Activated naive CD8-positive, alpha-beta T cell treated with anti-CD3 and anti-CD28 coated beads, Interleukin-2, amount 10 ng/mL, durations not matched to agents 7 days and 5 days (primary cell): Measurements from ENCODE around the gene HIP1. TPM values are rescaled to one million over a fixed set of nuclear protein-coding genes. Genes with fewer than 3 reads are reported as not detected.
A peak's percentile ranks its signal among the peaks of the same experiment; 100 is the strongest.
"Not testable (repeated sequence)": the region's sequence is repeated elsewhere in the genome, so short reads cannot be mapped to it uniquely, and the experiment has no call there.

Experiments used
- ATAC-seq: fragments of 150-1000 bp; cut with Tn5 transposase; one replicate; pipeline ENCODE4 v1.10.0; 2021; ENCODE audit warnings: low read depth, moderate library complexity
- POLR2A ChIA-PET: fragments of 350-600 bp; sonication (Branson Sonifier 250); formaldehyde crosslinking; loops from one replicate; lab custom pipeline; 2021; ENCODE audit warnings: antibody characterized with exemption; lab: Charles Lee
- DNase-seq: peaks from one replicate; pipeline ENCODE4 v3.0.0; 2021
- H3K27ac Mint-ChIP-seq: one replicate; pipeline ENCODE4 v1.8.0; 2022; ENCODE audit warnings: mild to moderate bottlenecking, mixed read lengths
- H3K27me3 Mint-ChIP-seq: one replicate; pipeline ENCODE4 v1.8.0; 2022; ENCODE audit warnings: mild to moderate bottlenecking, moderate library complexity, mixed read lengths
- H3K36me3 Mint-ChIP-seq: one replicate; pipeline ENCODE4 v1.8.0; 2021; ENCODE audit warnings: mild to moderate bottlenecking, mixed read lengths
- H3K4me1 Mint-ChIP-seq: one replicate; pipeline ENCODE4 v1.8.0; 2021; ENCODE audit warnings: mixed read lengths
- H3K4me3 Mint-ChIP-seq: one replicate; pipeline ENCODE4 v1.8.0; 2022; ENCODE audit warnings: mild to moderate bottlenecking, moderate library complexity, mixed read lengths
- H3K9me3 Mint-ChIP-seq: one replicate; pipeline ENCODE4 v1.8.0; 2021; ENCODE audit warnings: mixed read lengths
- total RNA-seq, 2 experiments: library from RNA; stranded (reverse); gene quantifications; one replicate each; pipeline ENCODE4 v1.2.3, GENCODE V29; 2021

Gene HIP1
- total RNA-seq, 2 experiments from 2014 or later, result 8.7 TPM

GRCh38 chr7:75590373-75591005, 148.3 kb downstream of the HIP1 start:
- no peak for DNase-seq
- H3K4me1 Mint-ChIP-seq, result peaks cover 4% of the 10 kb centered on the region
- no peak overlapping the region for H3K27ac Mint-ChIP-seq
- H3K36me3 Mint-ChIP-seq, result no peaks in the 10 kb centered on the region
- no peak for ATAC-seq
- POLR2A ChIA-PET, result no interaction called here
- H3K4me3 Mint-ChIP-seq, result no peak overlapping the region
- peaks cover 7% of the 10 kb centered on the region for H3K27me3 Mint-ChIP-seq
- H3K9me3 Mint-ChIP-seq, result no peaks in the 10 kb centered on the region

DNA sequence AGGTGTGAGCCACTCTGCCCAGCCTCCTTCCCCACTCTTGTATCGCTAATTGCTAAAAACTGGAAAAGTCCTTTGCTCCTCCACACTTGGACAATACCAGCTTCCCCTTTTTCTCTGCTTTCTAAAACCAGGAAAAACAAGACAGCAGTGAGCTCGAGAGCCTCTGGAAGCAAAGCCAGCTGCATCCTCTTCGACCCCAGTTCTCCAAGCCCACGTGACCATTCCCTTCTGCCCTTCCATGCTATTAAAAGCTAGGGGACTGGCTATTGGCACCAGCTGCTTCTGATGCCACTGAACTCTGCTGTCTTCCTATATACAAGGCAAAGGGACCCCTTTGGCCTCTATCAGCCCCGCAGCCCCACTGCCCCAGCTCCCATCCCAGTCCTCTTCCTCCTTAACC, 154.4 kb downstream of the HIP1 start:
- Mint-ChIP-seq H3K4me3 (no peak overlapping the region), H3K27ac (no peak overlapping the region), H3K36me3 (no peaks in the 10 kb centered on the region), H3K9me3 (no peaks in the 10 kb centered on the region), H3K4me1 (no peaks in the 10 kb centered on the region), H3K27me3 (no peaks in the 10 kb centered on the region)
- DNase-seq (no peak), ATAC-seq (no peak)
- POLR2A ChIA-PET, result interaction anchor here (0.7 kb wide), 1 partner anchor 79 kb away, joined by 3 read pairs; no protein-coding TSS in a partner anchor

DNA sequence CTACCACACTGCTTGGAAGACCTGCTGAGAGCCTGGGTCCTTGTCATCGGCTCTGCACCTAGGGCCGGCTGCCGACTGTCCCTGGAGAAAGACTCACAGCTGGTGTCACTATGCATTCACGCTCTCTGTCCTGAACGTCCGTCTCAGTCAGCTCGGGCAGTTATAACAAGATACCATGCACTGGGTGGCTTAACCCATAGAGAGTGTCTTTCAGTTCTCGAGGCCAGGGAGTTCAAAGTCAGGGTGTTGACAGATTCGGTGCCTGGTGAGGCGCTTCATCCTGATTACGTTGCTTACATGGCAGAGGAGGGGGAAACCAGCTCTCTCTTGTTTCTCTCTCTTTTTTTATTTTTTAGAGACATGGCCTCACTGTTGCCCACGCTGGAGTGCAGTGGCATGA, 155.5 kb downstream of the HIP1 start:
- Mint-ChIP-seq H3K9me3 (no peaks in the 10 kb centered on the region), H3K36me3 (no peaks in the 10 kb centered on the region), H3K4me1 (no peaks in the 10 kb centered on the region), H3K27me3 (no peaks in the 10 kb centered on the region), H3K4me3 (no peak overlapping the region), H3K27ac (no peak overlapping the region)
- DNase-seq, result no peak
- ATAC-seq, result no peak
- POLR2A ChIA-PET, result no interaction called here

DNA sequence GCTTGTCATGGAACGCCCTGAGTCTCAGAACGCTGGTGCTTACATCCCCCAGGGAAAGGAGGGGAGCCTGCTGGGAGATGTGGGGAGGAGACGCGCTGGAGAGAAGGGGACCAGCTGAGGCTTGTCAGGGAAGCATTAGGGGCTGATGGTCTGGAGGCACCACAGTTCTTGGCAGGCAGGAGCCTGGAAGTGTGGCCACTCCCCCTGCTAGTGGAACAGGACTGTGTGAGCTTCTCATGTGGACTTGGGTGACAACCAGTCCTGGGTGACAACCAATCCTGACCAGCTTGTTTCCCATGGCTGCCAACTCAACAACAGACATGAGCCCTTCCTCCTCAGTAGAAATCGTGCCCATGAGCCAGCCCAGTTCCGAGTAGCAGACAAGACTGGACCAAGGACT, 158.8 kb downstream of the HIP1 start:
- no peaks in the 10 kb centered on the region for H3K36me3 Mint-ChIP-seq
- POLR2A ChIA-PET, result no interaction called here
- H3K27me3 Mint-ChIP-seq, result peaks cover 4% of the 10 kb centered on the region
- H3K4me3 Mint-ChIP-seq, result no peak overlapping the region
- no peak overlapping the region for H3K27ac Mint-ChIP-seq
- no peak for DNase-seq
- no peaks in the 10 kb centered on the region for H3K4me1 Mint-ChIP-seq
- H3K9me3 Mint-ChIP-seq, result no peaks in the 10 kb centered on the region
- ATAC-seq, result no peak

DNA sequence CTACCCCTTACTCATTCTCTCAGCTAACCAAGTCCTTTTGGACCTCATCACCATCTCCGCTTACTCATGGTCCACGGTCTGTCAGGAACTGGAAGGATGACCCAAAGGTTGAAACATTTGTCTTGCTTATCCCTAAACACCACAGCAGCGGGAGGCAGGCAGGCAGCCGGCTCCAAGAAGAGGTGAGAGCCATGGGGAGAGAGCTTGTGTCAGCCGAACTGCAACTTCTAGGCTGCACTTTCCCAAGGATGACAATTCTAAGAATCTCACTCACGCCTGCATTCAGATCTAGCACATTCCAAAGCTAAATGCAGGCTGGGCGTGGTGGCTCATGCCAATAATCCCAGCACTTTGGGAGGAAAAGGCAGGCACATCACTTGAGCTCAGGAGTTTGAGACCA, 160.7 kb downstream of the HIP1 start:
- POLR2A ChIA-PET, result no interaction called here
- no peak for ATAC-seq

DNA sequence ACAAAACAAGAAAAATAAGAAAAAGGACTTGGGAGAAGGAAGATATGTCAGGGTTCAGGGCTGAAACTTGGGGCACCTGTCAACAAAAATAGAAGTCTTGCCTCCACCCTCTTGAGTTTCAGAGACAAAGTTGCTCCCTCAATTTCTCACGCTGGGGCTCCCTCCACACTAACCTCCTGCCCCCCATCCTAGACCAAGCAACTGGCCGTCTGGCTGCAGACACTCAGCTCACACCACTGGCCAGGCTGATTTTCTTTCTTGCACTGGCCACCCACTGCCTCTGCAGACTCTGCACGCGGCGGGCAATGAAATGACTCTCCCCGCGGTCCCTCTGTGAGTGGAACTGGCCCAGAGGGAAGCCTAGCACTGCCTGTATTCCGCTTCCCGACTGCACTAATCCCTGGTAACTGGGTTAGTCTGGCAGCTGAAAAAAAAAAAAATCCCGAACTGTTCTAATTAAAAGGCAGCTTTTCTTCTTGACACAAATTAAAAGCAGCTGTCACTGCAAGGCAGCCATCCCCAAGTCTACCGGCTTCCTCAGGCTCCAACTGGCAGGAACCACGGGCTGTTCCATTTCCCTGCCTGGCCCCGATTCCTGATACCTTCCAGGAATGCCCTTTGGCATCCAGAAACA, 163.1 kb downstream of the HIP1 start:
- no peak for DNase-seq
- H3K36me3 Mint-ChIP-seq, result no peaks in the 10 kb centered on the region
- peaks cover 4% of the 10 kb centered on the region for H3K4me1 Mint-ChIP-seq
- H3K4me3 Mint-ChIP-seq, result no peak overlapping the region
- H3K9me3 Mint-ChIP-seq, result no peaks in the 10 kb centered on the region
- no peak overlapping the region for H3K27ac Mint-ChIP-seq
- POLR2A ChIA-PET, result no interaction called here
- peaks cover 4% of the 10 kb centered on the region for H3K27me3 Mint-ChIP-seq
- ATAC-seq, result no peak

More for the DNA sequence above, 160.7 kb downstream of the HIP1 start:
- peaks cover 4% of the 10 kb centered on the region for H3K27me3 Mint-ChIP-seq
- H3K4me3 Mint-ChIP-seq, result no peak overlapping the region
- H3K27ac Mint-ChIP-seq, result no peak overlapping the region
- no peak for DNase-seq
- no peaks in the 10 kb centered on the region for H3K36me3 Mint-ChIP-seq
- peaks cover 4% of the 10 kb centered on the region for H3K4me1 Mint-ChIP-seq
- no peaks in the 10 kb centered on the region for H3K9me3 Mint-ChIP-seq

- peaks cover 4% of the 10 kb centered on the region for H3K27me3 Mint-ChIP-seq
- H3K27ac Mint-ChIP-seq, result no peak overlapping the region
- no peak for ATAC-seq
- no peaks in the 10 kb centered on the region for H3K36me3 Mint-ChIP-seq
- H3K4me1 Mint-ChIP-seq, result peaks cover 4% of the 10 kb centered on the region
- DNase-seq, result no peak
- no peak overlapping the region for H3K4me3 Mint-ChIP-seq
- POLR2A ChIA-PET, result no interaction called here
- no peaks in the 10 kb centered on the region for H3K9me3 Mint-ChIP-seq
Observed at GRCh38 chr7:75573477-75574019, 165.2 kb downstream of the HIP1 start.

DNA sequence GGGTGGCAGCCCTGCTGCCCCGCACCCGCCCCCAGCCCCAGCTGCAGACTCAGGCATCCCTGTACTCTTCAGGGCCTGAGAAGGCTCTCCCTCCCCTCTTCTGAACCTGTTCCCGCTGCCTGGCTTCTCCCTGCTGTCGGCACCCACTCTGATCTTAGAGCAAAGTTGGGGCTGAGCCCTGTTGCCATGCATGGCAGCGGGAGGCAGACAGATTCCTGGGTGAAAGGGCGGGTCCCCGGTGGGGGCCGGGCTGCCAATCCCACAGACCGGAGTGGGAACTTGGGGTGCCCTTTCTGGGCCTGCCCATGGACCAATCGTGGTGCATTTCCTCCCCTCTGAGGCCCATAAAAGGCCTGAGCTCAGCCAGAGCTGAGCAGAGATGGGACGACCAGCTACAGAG, 165.9 kb downstream of the HIP1 start:
- Mint-ChIP-seq H3K27ac (no peak overlapping the region), H3K27me3 (peaks cover 4% of the 10 kb centered on the region), H3K36me3 (no peaks in the 10 kb centered on the region), H3K4me3 (no peak overlapping the region), H3K4me1 (peaks cover 4% of the 10 kb centered on the region), H3K9me3 (no peaks in the 10 kb centered on the region)
- DNase-seq, result no peak
- POLR2A ChIA-PET, result no interaction called here
- ATAC-seq, result no peak

- Mint-ChIP-seq H3K27ac (no peak overlapping the region), H3K9me3 (no peaks in the 10 kb centered on the region), H3K4me3 (no peak overlapping the region), H3K27me3 (peaks cover 4% of the 10 kb centered on the region), H3K4me1 (peaks cover 4% of the 10 kb centered on the region), H3K36me3 (no peaks in the 10 kb centered on the region)
- POLR2A ChIA-PET, result no interaction called here
- ATAC-seq (no peak), DNase-seq (no peak)
Observed at GRCh38 chr7:75572396-75572795, 166.3 kb downstream of the HIP1 start.

DNA sequence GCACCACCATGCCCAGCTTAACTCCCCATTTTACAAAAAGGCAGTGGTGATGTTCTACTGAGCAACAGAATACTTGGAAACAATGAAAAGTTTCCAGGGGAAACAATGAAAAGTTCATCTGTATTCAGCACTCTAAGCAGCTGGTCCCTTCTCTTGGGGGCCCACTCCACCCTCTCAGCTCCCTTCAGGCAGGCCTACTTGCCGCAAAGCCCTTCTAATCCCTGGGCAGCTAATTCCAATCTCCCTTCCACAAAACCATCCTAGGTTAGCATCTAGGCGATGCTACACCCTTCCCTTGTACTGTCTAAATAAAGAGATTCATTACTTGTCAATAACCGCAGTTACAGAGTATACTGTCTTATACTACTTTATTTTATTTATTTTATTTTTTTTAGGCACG, 167.5 kb downstream of the HIP1 start:
- Mint-ChIP-seq H3K9me3 (no peaks in the 10 kb centered on the region), H3K27me3 (peaks cover 4% of the 10 kb centered on the region), H3K4me1 (peaks cover 4% of the 10 kb centered on the region), H3K36me3 (no peaks in the 10 kb centered on the region), H3K4me3 (no peak overlapping the region), H3K27ac (no peak overlapping the region)
- ATAC-seq, result no peak
- POLR2A ChIA-PET, result no interaction called here
- DNase-seq, result no peak

GRCh38 chr7:75569629-75570282, 169.0 kb downstream of the HIP1 start:
- peaks cover 11% of the 10 kb centered on the region for H3K4me1 Mint-ChIP-seq

GRCh38 chr7:75567948-75568595, 170.7 kb downstream of the HIP1 start:
- no peak overlapping the region for H3K4me3 Mint-ChIP-seq
- no peaks in the 10 kb centered on the region for H3K27me3 Mint-ChIP-seq
- peaks cover 2% of the 10 kb centered on the region for H3K36me3 Mint-ChIP-seq
- DNase-seq (no peak), ATAC-seq (no peak)
- H3K9me3 Mint-ChIP-seq, result no peaks in the 10 kb centered on the region
- H3K27ac Mint-ChIP-seq, result no peak overlapping the region
- POLR2A ChIA-PET, result no interaction called here
- H3K4me1 Mint-ChIP-seq, result peaks cover 6% of the 10 kb centered on the region

More at GRCh38 chr7:75569629-75570282, 169.0 kb downstream of the HIP1 start:
- H3K4me3 Mint-ChIP-seq, DNase-seq, H3K9me3 Mint-ChIP-seq, POLR2A ChIA-PET, ATAC-seq, H3K27me3 Mint-ChIP-seq, H3K36me3 Mint-ChIP-seq, H3K27ac Mint-ChIP-seq: not testable (repeated sequence)

- DNase-seq (no peak), ATAC-seq (peak; percentile 60)
- Mint-ChIP-seq H3K4me1 (peaks cover 6% of the 10 kb centered on the region), H3K4me3 (no peak overlapping the region), H3K9me3 (peaks cover 7% of the 10 kb centered on the region), H3K27ac (peak overlapping the region; percentile 68), H3K36me3 (peaks cover 9% of the 10 kb centered on the region), H3K27me3 (no peaks in the 10 kb centered on the region)
- POLR2A ChIA-PET, result no interaction called here
Observed at GRCh38 chr7:75565132-75565837, 173.5 kb downstream of the HIP1 start.
